NCI-H345 treated with DMSO at 0.1 percent for 48 hours (cell line): ENCODE data around the gene CLPSL2.

Experiments used
- DNase-seq: peaks from one replicate; lab custom pipeline; 2025; ENCODE audit not compliant: unreplicated experiment; lab: John Stamatoyannopoulos, UW

The CLPSL2 gene

GRCh38 chr6:35786810-35787209 is 10.4 kb downstream of the CLPSL2 start:
- no peak for DNase-seq

GRCh38 chr6:35787266-35788218 is 11.1 kb downstream of the CLPSL2 start:
- DNase-seq: no peak

DNA sequence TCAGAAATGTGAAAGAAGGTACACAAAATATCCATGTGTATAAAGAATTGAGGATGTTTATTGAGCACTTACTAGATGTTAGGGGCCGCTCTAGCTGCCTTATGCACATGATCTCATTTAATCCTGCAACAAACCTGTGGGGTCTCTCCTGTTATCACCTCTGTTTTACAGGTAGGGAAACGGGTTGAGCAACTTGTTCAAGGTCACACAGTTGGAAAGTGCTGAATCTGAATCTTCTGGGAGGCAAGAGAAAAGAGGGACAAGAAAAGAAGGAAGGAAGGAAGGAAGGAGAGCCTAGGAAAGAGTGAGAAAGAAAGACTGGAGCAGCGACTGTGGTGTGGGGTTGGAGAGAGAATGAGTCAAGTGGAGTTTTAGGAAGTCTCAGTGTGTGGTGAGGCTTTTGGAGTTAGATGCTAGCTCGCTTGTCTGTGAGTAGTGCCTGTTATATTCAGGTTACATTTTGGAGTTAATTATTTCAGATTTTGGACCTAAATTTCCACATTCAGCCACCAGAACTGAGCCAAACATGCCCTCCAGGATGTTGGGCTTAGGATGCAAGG is 12.1 kb downstream of the CLPSL2 start:
- no peak for DNase-seq

- DNase-seq: no peak
These were observed 14.3 kb downstream of the CLPSL2 start for GRCh38 chr6:35790683-35791082.

- no peak for DNase-seq
These were observed 18.4 kb downstream of the CLPSL2 start for GRCh38 chr6:35794536-35795452.

DNA sequence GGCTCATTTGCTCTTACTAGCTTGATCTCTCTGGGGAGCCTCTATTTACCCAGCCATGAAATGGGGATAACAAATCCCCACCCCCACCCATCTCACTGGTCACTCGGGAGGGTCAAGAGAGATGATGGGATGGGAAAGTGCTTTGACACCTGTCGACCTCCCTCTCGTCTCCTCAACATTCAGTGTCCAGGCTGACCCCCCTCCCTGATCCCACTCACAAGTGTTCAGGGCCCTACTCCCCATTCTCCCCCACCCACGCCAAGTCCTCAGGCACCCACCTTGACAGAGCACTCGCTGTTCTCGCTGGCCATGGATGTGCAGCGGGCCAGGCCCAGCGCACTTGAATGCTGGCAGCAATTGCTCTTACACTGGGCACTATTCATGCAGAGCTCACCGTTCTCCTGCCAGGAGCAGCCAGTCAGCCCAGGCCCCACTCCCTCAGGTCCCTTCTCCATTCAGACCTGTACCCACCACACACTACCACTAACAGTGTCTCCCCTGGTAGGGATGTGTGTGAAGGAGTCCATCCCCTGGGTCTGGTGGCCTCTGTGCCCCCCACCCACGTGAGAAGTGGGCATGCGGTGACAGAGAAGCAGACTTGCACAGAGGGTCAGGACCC is 19.2 kb downstream of the CLPSL2 start:
- no peak for DNase-seq

- no peak for DNase-seq
These were observed 19.8 kb downstream of the CLPSL2 start for GRCh38 chr6:35796236-35796635.

DNA sequence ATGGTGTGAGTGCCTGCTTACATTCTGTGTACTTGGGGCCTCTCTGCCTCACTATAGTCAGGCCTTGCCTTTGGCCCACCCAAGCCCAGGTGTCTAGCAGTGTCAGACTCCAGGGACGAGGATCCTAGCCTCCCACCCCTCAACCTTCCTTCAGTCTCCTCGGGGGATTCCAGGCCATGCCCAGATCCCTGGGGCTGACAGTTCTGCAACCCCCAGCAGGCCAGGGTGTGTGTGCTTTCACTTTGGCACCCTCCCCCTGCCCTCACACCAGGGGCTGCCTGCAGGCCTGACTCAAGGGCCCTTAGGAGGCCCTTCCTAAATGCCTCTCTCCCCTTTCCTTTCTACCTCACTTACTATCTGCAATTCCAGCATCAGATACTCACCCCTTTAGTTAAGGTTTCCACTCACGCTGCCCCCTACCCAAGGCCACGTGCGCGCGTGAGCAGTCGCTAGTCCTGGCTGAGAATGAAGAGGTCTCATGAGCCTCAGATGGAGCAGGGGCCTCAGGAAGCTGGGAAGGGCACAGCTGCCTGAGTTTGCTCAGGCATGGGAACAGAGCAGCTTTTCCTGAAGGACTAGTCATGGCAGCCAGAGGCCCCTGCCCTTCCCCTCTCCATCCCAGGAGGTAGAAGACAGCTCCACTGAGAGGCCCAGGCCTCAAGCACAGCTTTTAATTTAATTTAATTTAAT is 21.6 kb downstream of the CLPSL2 start:
- DNase-seq: no peak

GRCh38 chr6:35798706-35799105 is 22.3 kb downstream of the CLPSL2 start:
- no peak for DNase-seq

- DNase-seq: no peak
These were observed 24.8 kb downstream of the CLPSL2 start for GRCh38 chr6:35801148-35801547.

- DNase-seq: peak; percentile 61
These were observed 28.8 kb downstream of the CLPSL2 start, which contains the start of gene LHFPL5 for GRCh38 chr6:35804996-35805736. Gene LHFPL5, plus strand, starts transcription at chr6:35805352. Its CDS starts 319 bp downstream, at chr6:35805671.

GRCh38 chr6:35808688-35809087 is 32.3 kb downstream of the CLPSL2 start:
- peak; percentile 87 for DNase-seq

DNA sequence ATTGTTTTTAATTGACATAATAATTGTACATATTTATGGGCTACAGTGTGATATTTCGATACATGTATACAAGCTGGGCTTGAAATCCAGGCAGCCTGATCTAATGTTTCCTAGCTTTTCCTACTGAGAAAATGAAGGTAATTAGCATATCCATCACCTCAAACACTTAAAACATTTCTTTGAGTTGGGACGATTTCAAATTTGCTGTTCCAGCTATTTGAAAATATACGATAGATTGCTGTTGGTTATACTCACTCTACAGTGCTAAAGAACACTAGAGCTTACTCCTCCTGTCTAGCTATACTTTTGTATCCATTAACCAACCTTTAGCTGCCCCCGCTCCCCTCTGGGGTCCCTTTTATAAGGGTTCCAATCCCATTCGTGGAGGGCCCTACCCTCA is 33.4 kb downstream of the CLPSL2 start:
- DNase-seq: no peak

DNA sequence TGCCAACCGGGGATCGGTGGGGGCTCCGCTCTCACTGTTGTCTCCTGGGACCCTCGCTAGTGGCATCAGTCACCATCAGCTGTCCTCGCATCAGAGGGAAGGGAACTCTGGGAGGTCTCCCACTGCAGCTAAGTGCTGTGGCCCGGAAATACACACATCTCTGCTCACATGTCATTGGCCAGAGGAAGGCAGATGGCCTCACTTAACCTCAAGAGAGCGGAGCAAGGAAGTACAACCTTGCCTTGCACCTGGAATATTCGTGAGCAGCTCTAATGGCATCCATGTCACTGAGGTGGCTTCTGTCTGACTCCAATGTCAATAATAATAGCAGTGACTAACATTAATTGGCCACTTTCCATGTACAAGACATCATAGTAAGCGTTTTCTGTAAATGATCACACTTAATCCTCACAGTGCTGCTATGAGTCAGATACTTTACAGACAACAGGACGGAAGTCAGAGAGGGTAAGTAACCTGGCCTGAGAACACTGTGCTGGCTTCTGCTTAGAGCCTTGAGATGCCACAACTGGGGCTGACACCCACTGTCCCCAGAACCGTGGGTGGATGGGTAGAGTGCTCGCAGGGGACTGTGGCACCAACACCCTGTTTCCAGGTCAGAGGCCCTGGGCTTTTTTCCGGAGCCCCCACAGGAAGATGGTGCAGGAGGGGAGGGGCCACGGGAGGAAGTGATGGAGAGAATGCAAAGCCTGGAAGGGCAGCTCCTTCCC is 34.7 kb downstream of the CLPSL2 start:
- DNase-seq: no peak

DNA sequence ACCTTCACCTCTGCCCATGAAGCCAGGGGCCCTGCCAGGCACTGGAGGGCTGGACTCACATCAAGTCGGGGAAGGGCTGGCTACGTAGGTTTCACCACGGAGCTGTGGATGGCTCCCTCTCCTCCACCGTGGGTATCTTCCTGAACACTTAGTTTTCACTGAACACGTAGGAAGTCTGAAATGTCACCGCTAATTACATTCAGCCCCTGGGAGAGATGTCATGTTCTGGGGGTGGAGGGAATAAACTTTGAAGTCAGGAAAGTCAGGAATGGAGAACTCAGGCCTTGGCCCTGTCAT is 35.2 kb downstream of the CLPSL2 start:
- DNase-seq: no peak

GRCh38 chr6:35817515-35817914 is 41.1 kb downstream of the CLPSL2 start:
- no peak for DNase-seq

DNA sequence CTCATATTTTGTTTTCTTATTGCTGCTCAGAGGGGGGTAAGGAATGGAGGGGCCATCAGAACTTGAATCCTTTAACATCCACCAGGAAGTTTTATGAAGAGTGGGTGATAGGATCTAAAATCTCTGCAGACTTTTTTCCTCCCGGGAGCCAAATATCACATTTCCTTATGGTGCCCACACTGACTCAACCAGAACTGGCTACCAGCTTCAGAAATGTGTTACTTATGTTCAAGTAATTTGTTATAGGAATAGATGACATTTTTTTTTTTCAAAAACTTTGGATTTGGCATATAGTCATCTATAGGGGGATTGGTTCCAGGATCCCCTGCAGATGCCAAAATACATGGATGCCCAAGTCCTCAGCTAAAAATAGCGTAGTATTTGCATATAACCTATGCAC is 47.2 kb downstream of the CLPSL2 start:
- no peak for DNase-seq

- DNase-seq: no peak
These were observed 48.3 kb downstream of the CLPSL2 start for GRCh38 chr6:35824552-35825192.
